PC-9 (cell line): ENCODE data around the gene TSPAN33. TPM values are rescaled to one million over a fixed set of nuclear protein-coding genes. Genes with fewer than 3 reads are reported as not detected.
A peak's percentile ranks its signal among the peaks of the same experiment; 100 is the strongest.

Experiments
- BruUV-seq: library from RNA; stranded (reverse); fragments of 400-500 nt; replicated peaks from 2 replicates; lab custom pipeline; 2021; lab: Mats Ljungman, UMichigan
- CTCF ChIA-PET: fragments of 300-600 bp; sonication (Branson Sonifier 250); formaldehyde crosslinking; loops from one replicate; lab custom pipeline; 2022; ENCODE audit warnings: antibody characterized with exemption; lab: Charles Lee
- POLR2A ChIA-PET: fragments of 300-600 bp; sonication (Branson Sonifier 250); formaldehyde crosslinking; loops from one replicate; lab custom pipeline; 2022; ENCODE audit warnings: antibody characterized with exemption; ENCODE audit not compliant: unreplicated experiment; lab: Charles Lee
- DNase-seq, 2 experiments: peaks; one replicate each; pipeline versions ENCODE4 v3.0.0 to v3.0.0-alpha.2; 2015 to 2022; ENCODE audit warnings: mixed read lengths in 1 of 2
- H2AFZ ChIP-seq: fragments of 200-600 bp; sonication (generic); 2 replicates; pipeline ENCODE4 v1.8.1; 2017; ENCODE audit warnings: antibody characterized with exemption
- H3F3A ChIP-seq: fragments of 200-600 bp; sonication (generic); 2 replicates; pipeline ENCODE4 v1.8.1; 2017; ENCODE audit warnings: antibody characterized with exemption, mild to moderate bottlenecking, low read depth; ENCODE audit not compliant: insufficient read depth
- H3K27ac ChIP-seq: fragments of 200-600 bp; sonication (generic); 2 replicates; pipeline ENCODE4 v1.6.1; 2016; ENCODE audit warnings: mixed run types
- H3K27me3 ChIP-seq: fragments of 200-600 bp; sonication (generic); 2 replicates; pipeline ENCODE4 v1.6.1; 2016; ENCODE audit warnings: low read depth, mixed run types; ENCODE audit not compliant: insufficient read depth
- H3K36me3 ChIP-seq: fragments of 200-600 bp; sonication (generic); 2 replicates; pipeline ENCODE4 v1.6.1; 2016; ENCODE audit warnings: low read depth, mixed run types
- H3K4me1 ChIP-seq: fragments of 200-600 bp; sonication (generic); replicated peaks from 2 replicates; pipeline ENCODE4 v1.6.1; 2016; ENCODE audit warnings: mixed run types; ENCODE audit not compliant: insufficient read depth
- H3K4me2 ChIP-seq: fragments of 200-600 bp; sonication (generic); 2 replicates; pipeline ENCODE4 v1.6.1; 2017; ENCODE audit warnings: mixed run types
- H3K4me3 ChIP-seq: fragments of 200-600 bp; sonication (generic); 2 replicates; pipeline ENCODE4 v1.6.1; 2016; ENCODE audit warnings: mixed run types
- H3K79me2 ChIP-seq: fragments of 200-600 bp; sonication (generic); 2 replicates; pipeline ENCODE4 v1.6.1; 2017; ENCODE audit warnings: low read depth, mixed run types
- H3K9me2 ChIP-seq: fragments of 200-600 bp; sonication (generic); 2 replicates; pipeline ENCODE4 v1.8.1; 2017; ENCODE audit warnings: mild to moderate bottlenecking; ENCODE audit not compliant: insufficient read depth
- H3K9me3 ChIP-seq: fragments of 200-600 bp; sonication (generic); 2 replicates; pipeline ENCODE4 v1.8.1; 2016; ENCODE audit warnings: low read depth; ENCODE audit not compliant: insufficient read depth
- H4K20me1 ChIP-seq: fragments of 200-600 bp; sonication (generic); 2 replicates; pipeline ENCODE4 v1.8.1; 2017; ENCODE audit not compliant: insufficient read depth
- CTCF ChIP-seq: fragments of 200-600 bp; sonication (generic); conservative IDR thresholded peaks from 2 replicates; pipeline ENCODE4 v1.6.1; 2017; ENCODE audit warnings: mixed run types, antibody characterized with exemption, mild to moderate bottlenecking, moderate library complexity
- EZH2 ChIP-seq: fragments of 200-600 bp; sonication (generic); IDR thresholded peaks from 2 replicates; pipeline ENCODE4 v1.8.0; 2017; ENCODE audit warnings: antibody characterized with exemption, low read depth
- intact Hi-C: fragments of 100-400 bp; cut with micrococcal nuclease; formaldehyde crosslinking; loops from one replicate; pipeline ENCODE4 v1.10.0; 2022; ENCODE audit not compliant: unreplicated experiment
- total RNA-seq: library from RNA; stranded (reverse); gene quantifications from 2 replicates; pipeline ENCODE4 v1.2.3, GENCODE V29; 2021

TSPAN33 gene
- total RNA-seq, 1 experiment from 2014 or later: 5.8 TPM

GRCh38 chr7:129162732-129163131 lies 18.2 kb downstream of the TSPAN33 start:
- no peak overlapping the region for H2AFZ ChIP-seq
- H3K4me2 ChIP-seq: no peak overlapping the region
- no peak overlapping the region for H3K27ac ChIP-seq
- no peaks in the 10 kb centered on the region for H3K79me2 ChIP-seq
- H3K4me3 ChIP-seq: no peak overlapping the region
- no TSS peak for BruUV-seq
- ChIA-PET POLR2A (no interaction called here), CTCF (interaction anchor here (0.6 to 1.6 kb wide), 3 partner anchors 14 to 40 kb away, joined by 3 to 5 read pairs (median 3); partner anchors contain the start of gene TSPAN33)
- no peaks in the 10 kb centered on the region for H3K36me3 ChIP-seq
- TF ChIP-seq CTCF (no peak), EZH2 (no peak)
- no peaks in the 10 kb centered on the region for H3K9me3 ChIP-seq
- H3K9me2 ChIP-seq: no peaks in the 10 kb centered on the region
- no peak for DNase-seq
- H3F3A ChIP-seq: no peaks in the 10 kb centered on the region
- intact Hi-C loops: no loop called here
- H3K27me3 ChIP-seq: no peaks in the 10 kb centered on the region
- no peaks in the 10 kb centered on the region for H3K4me1 ChIP-seq
- H4K20me1 ChIP-seq: no peaks in the 10 kb centered on the region

GRCh38 chr7:129163875-129164544 lies 19.5 kb downstream of the TSPAN33 start:
- no peaks in the 10 kb centered on the region for H3K9me2 ChIP-seq
- H3F3A ChIP-seq: no peaks in the 10 kb centered on the region
- H4K20me1 ChIP-seq: no peaks in the 10 kb centered on the region
- no peak overlapping the region for H3K4me3 ChIP-seq
- no peak for DNase-seq
- H3K4me1 ChIP-seq: no peaks in the 10 kb centered on the region
- intact Hi-C loops: loop anchor here (1.0 kb wide), 1 partner anchor 46 kb away; no protein-coding TSS in a partner anchor
- no peaks in the 10 kb centered on the region for H3K9me3 ChIP-seq
- CTCF ChIA-PET: interaction anchor here (0.5 to 1.6 kb wide), 23 partner anchors 8 to 1228 kb away, joined by 3 to 21 read pairs (median 5); partner anchors contain the start of genes AHCYL2 and TSPAN33
- H3K4me2 ChIP-seq: no peak overlapping the region
- H3K27me3 ChIP-seq: no peaks in the 10 kb centered on the region
- H3K27ac ChIP-seq: no peak overlapping the region
- no peaks in the 10 kb centered on the region for H3K79me2 ChIP-seq
- POLR2A ChIA-PET: interaction anchor here (0.6 to 1.0 kb wide), 7 partner anchors 40 to 633 kb away, joined by 3 to 6 read pairs (median 4); partner anchors contain the start of gene NRF1
- H2AFZ ChIP-seq: no peak overlapping the region
- H3K36me3 ChIP-seq: no peaks in the 10 kb centered on the region
- BruUV-seq: no TSS peak
- peak; percentile 87 for TF ChIP-seq CTCF
- no peak for TF ChIP-seq EZH2

DNA sequence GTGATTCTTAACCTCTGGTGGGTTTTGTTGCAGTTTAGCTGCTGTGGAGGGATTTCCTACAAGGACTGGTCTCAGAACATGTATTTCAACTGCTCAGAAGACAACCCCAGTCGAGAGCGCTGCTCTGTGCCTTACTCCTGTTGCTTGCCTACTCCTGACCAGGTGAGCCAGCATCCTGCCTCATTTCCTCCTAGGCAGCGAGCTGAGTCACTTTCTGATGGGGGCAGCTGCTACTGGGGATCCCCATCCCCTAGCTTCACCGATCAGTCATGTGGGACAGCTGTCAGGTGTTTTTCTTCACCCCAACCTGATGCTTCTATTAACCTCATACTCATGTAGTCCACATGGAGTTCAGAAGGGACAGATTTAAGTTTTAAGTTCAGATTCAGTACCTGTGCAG lies 22.2 kb downstream of the TSPAN33 start:
- no peaks in the 10 kb centered on the region for H3K4me1 ChIP-seq
- no peak for DNase-seq
- no peak overlapping the region for H3K4me2 ChIP-seq
- no peaks in the 10 kb centered on the region for H3K9me3 ChIP-seq
- CTCF ChIA-PET: no interaction called here
- H3K36me3 ChIP-seq: no peaks in the 10 kb centered on the region
- no peaks in the 10 kb centered on the region for H3K9me2 ChIP-seq
- POLR2A ChIA-PET: interaction anchor here (0.6 kb wide), 1 partner anchor 577 kb away, joined by 3 read pairs; no protein-coding TSS in a partner anchor
- intact Hi-C loops: no loop called here
- H2AFZ ChIP-seq: no peak overlapping the region
- no peak overlapping the region for H3K27ac ChIP-seq
- no peak overlapping the region for H3K4me3 ChIP-seq
- no peaks in the 10 kb centered on the region for H3F3A ChIP-seq
- H3K27me3 ChIP-seq: no peaks in the 10 kb centered on the region
- H3K79me2 ChIP-seq: no peaks in the 10 kb centered on the region
- no TSS peak for BruUV-seq
- TF ChIP-seq EZH2 (no peak), CTCF (no peak)
- no peaks in the 10 kb centered on the region for H4K20me1 ChIP-seq
